ENCODE measurements around the gene BEND3.

- TF ChIP-seq CTCF (IDR thresholded peaks at IDR 0.05) (no peak), POLR2A (IDR thresholded peaks at IDR 0.05) (no peak), POLR2AphosphoS5 (IDR thresholded peaks at IDR 0.05) (no peak)
Measured at GRCh38 chr6:107045826-107046675, 69.3 kb downstream of the BEND3 start.

Measured in upper lobe of left lung (tissue), 4 donors.